NCI-H1048 (cell line): ENCODE results near the gene ACVR1B.

Experiments
- DNase-seq: peaks from one replicate; lab custom pipeline; 2025; lab: John Stamatoyannopoulos, UW

Gene ACVR1B

GRCh38 chr12:51944608-51945233, 6.8 kb upstream of the ACVR1B start:
- no peak for DNase-seq

- DNase-seq = no peak
These were observed 4.1 kb upstream of the ACVR1B start for GRCh38 chr12:51947246-51947996.

- no peak for DNase-seq
These were observed 3.4 kb upstream of the ACVR1B start for GRCh38 chr12:51948066-51948465.

GRCh38 chr12:51949342-51950030, 2.0 kb upstream of the ACVR1B start:
- no peak for DNase-seq

GRCh38 chr12:51950682-51951198, 759 bp upstream of the ACVR1B start:
- no peak for DNase-seq

- no peak for DNase-seq
These were observed 584 bp downstream of the ACVR1B start for GRCh38 chr12:51951843-51952722.

- no peak for DNase-seq
These were observed 1.6 kb downstream of the ACVR1B start for GRCh38 chr12:51953089-51953488.

- no peak for DNase-seq
These were observed 2.4 kb downstream of the ACVR1B start for GRCh38 chr12:51953864-51954263.

- no peak for DNase-seq
These were observed 3.3 kb downstream of the ACVR1B start for GRCh38 chr12:51954561-51955361.

GRCh38 chr12:51955702-51956101, 4.2 kb downstream of the ACVR1B start:
- DNase-seq = no peak

GRCh38 chr12:51958542-51958941, 7.0 kb downstream of the ACVR1B start:
- DNase-seq = no peak

- no peak for DNase-seq
These were observed 7.7 kb downstream of the ACVR1B start for GRCh38 chr12:51959211-51959610.

- no peak for DNase-seq
These were observed 8.4 kb downstream of the ACVR1B start for GRCh38 chr12:51959921-51960320.

GRCh38 chr12:51960488-51960887, 9.0 kb downstream of the ACVR1B start:
- DNase-seq = no peak

- no peak for DNase-seq
These were observed 9.4 kb downstream of the ACVR1B start for GRCh38 chr12:51960890-51961289.

- no peak for DNase-seq
These were observed 10.3 kb downstream of the ACVR1B start for GRCh38 chr12:51961834-51962233.

- DNase-seq = no peak
These were observed 11.2 kb downstream of the ACVR1B start for GRCh38 chr12:51962737-51963136.

- no peak for DNase-seq
These were observed 12.0 kb downstream of the ACVR1B start for GRCh38 chr12:51963477-51963876.

GRCh38 chr12:51969643-51970042, 18.1 kb downstream of the ACVR1B start:
- no peak for DNase-seq

GRCh38 chr12:51970904-51971646, 19.6 kb downstream of the ACVR1B start:
- DNase-seq = no peak
